PFSK-1 (cell line): ENCODE data around the gene KCNMB2.

Experiments used
- POLR2AphosphoS5 ChIP-seq: IDR thresholded peaks from 2 replicates; pipeline ENCODE4 v1.6.1; 2012; ENCODE audit warnings: low read depth, mild to moderate bottlenecking, control low read depth, low read length, moderate library complexity
- TAF1 ChIP-seq: IDR thresholded peaks from 2 replicates; pipeline ENCODE4 v1.6.1; 2012; ENCODE audit warnings: low read length, control low read depth, borderline replicate concordance; ENCODE audit not compliant: insufficient read depth

DNA sequence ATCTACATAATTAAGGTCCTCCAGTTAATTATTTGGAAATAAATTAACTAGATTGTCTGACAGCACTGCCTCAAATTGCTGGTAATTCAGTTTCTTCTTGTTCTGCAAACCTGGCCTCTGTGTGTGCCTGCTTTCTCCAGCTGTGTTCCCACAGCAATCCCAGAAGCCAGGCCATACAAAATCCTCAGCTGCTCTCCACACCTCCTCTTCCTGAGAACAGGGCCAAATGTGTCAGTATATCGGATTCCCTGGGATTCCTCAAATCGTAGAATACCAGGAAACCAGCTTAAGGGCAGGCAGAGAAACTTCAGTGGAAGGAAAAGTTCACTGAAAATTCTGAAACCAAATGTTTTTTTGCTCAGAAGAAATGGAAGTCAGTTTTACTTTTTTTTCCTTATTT lies 273.9 kb downstream of the KCNMB2 start:
- no peak for TF ChIP-seq POLR2AphosphoS5
- no peak for TF ChIP-seq TAF1
